Stimulated activated CD8-positive, alpha-beta memory T cell treated with anti-CD3 and anti-CD28 coated beads, Interleukin-7, amount 100 ng/mL, for 24 hours (primary cell): ENCODE results near the gene ZBTB7B.

ENCODE experiments used
- DNase-seq: peaks from one replicate; pipeline ENCODE4 v3.0.0-alpha.2; 2020; ENCODE audit warnings: low read depth

ZBTB7B gene

DNA sequence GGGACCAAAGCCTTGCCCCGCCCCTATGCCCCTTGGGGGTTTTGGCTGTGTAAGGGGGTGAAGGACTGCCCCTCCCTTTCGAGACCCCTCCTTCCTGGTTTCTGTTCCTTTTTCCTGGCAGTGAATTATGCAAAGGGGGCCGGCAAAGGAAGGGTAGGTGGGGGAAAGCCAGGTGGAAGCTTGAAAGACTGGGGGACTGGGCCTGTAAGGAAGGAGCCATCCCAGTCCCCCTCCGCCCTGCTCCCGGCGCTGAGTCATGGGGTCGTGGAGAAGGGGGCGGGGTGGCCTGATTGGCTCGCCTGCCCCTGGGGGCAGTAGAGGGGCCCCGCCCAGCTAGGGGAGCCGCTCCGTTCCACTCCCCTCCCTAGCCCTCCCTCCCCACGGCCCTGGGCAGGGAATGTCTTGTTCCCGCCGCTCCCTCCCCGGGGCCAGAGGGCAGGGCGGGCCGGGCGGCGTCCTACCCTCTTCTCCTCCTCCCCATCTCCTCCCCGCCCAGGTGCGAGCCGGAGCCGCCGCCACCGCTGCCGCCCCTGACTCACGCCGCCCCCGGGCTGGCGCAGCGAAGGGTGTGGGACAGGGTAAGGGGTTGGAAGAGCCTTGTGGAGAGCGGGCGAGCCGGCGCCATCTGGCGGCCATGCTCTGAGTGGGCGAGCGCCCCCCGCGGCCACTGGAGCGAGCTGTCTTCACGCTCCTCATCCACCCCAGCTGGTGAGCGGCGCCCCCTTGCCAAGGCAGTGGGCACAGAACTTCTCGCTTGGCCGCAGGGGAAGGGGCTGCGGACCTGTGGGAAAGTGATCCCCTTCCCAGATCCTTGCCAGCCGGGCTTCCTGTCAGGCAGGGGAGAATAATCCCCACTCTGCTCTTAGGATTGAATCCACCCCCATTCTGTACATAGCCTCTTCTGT lies 14.7 kb downstream of the ZBTB7B start:
- DNase-seq, result peak; percentile 72

DNA sequence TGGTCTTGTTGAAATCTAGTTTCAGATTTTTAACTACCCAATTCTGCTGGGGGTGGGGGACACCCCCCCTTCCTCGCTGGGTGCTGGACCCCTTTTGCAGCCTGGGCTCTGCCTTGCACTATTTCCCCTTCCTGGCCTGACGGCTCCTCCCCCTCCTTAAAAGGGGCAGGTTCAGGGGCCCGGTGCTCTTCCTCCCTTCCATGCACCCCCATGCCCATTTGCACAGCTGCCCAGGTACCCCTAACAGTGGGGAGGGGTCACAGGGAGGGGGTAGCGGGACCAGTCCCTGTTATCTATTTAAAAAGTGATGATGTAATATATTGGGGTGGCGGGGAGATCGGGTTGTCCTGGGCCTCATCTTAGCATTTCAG lies 15.3 kb downstream of the ZBTB7B start:
- DNase-seq, result no peak

GRCh38 chr1:155018617-155019348 lies 16.2 kb downstream of the ZBTB7B start:
- no peak for DNase-seq

GRCh38 chr1:155019377-155020245 lies 17.0 kb downstream of the ZBTB7B start:
- DNase-seq, result no peak

- DNase-seq, result no peak
These were observed 19.7 kb downstream of the ZBTB7B start for GRCh38 chr1:155022136-155022926.

DNA sequence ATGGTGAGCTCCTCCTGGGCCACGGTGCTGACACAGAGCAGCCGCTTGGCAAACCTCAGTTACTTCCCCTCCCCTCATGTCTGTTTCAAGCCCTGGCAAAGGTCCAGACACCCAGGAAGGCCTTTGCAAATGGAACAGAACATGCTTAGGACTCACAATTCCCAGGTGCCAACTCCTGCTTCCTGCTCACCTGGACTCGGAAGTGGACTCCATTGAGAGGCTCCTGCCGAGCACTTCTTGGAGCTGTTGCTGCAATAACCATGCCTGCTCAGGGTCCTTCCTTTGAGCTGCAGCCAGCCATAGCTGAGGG lies 20.3 kb downstream of the ZBTB7B start:
- DNase-seq, result no peak

GRCh38 chr1:155023627-155024026 lies 21.0 kb downstream of the ZBTB7B start:
- DNase-seq, result no peak

DNA sequence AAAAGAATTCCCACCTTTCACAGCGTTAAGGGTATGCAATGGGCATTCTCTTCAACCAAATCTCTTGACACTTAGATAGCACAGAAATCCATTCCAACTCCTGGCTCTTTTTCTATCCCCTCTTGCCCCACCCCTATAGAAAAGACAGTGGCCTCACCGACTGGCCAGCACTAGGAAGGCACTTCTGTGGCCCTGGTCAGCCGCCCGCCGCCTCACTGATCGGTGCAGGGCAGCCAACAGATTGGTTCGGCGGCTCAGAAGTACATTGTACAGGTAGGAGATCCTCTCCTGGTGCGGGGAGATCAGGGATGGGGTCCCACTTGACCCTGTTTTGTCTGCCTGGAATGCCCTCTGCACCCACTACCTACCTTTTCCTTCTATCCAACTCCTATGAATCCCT lies 21.7 kb downstream of the ZBTB7B start:
- DNase-seq, result no peak

DNA sequence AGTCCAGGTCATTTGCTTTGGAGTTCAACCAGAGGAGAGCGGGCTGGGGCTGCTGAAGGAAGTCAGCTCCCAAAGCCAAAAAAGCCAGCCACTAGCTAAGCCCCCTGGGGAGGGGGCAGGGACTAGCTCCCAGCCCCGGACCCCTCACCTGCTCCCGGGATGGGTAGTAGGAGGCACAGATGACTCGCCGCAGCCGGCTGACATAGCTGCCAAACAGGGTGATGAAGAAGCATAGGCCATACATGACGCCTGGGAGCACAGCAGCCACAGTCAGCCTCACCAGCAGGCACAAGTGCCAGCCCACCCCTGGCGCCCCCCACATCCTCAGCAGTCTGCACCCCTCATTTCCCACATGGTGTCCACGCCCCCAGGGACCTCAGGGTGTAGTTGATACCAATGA lies 23.6 kb downstream of the ZBTB7B start:
- DNase-seq, result no peak

- DNase-seq, result no peak
These were observed 24.0 kb downstream of the ZBTB7B start for GRCh38 chr1:155026588-155026987.

- DNase-seq, result no peak
These were observed 27.1 kb downstream of the ZBTB7B start for GRCh38 chr1:155029513-155030242.

GRCh38 chr1:155030243-155030795 lies 27.7 kb downstream of the ZBTB7B start:
- no peak for DNase-seq

GRCh38 chr1:155030899-155031298 lies 28.3 kb downstream of the ZBTB7B start:
- no peak for DNase-seq

- DNase-seq, result no peak
These were observed 30.3 kb downstream of the ZBTB7B start for GRCh38 chr1:155032886-155033285.

DNA sequence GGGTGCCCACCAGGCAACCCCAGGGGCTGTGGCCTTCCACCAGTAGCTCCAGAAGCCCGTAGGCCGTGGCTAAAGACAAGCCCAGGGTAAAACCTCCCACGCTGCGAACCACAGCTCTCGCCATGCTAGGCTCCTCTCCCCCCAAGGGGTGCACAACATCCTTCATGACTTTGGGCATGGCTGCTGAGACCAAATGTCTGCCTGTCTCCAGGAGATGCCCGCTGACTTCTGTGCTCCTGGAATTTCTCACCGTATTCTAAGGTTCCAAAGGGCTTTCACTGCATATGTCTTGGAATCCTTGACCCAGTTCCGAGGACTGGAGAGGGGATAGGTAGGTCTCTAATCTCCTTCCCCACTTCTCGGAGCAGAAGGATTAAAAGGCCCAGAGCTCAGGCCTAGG lies 30.9 kb downstream of the ZBTB7B start, which contains the start of the genes DCST1 and DCST2:
Gene DCST1, plus strand, starts transcription at position 301 of the 400 bp plus-strand sequence. CDS start 213 bp downstream, outside the sequence.
Gene DCST2, minus strand, starts transcription at position 258 of the 400 bp plus-strand sequence. Its CDS starts 80 bp downstream, at position 178.
- no peak for DNase-seq

DNA sequence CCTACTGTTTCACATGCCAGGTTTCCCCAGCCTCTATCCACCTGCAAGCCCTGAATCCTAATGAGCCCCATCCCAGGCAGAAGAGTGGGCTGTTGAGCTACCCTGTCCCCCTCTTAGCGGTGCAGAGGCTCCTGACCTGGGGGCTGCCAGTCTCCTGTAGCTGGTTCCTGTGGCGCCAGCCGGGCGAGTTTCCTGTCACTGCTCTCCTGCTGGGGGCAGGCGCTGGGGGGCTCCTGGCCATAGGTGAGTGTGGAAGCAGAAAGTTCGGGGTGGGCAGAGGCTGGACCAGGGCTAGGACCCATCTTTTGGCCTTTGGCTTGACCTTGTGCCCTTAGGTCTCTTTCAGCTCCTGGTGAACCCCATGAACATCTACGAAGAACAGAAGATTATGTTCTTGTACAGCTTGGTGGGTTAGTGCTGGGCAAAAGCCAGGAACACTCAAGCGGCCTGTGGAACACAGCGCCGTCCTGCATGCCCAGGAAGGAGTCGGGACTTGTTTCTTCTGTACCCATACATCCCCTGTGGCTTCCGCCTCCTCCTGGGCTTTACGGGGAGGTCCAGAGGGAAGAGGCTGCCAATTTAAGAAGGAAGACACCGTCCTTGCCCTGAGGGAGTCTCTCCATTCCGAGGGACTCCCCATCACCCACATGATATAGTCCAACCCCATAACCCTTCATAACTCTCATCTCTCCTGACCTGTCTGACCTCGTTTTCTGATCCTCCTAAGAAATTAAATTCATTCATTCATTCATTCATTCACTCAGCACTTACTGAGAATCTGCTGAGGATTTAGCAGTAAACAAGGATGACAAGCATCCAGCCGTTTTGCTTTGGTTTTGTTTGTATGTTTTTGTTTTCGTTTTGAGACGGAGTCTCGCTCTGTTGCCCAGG lies 32.0 kb downstream of the ZBTB7B start:
- DNase-seq, result no peak

GRCh38 chr1:155035936-155036335 lies 33.3 kb downstream of the ZBTB7B start:
- DNase-seq, result no peak

DNA sequence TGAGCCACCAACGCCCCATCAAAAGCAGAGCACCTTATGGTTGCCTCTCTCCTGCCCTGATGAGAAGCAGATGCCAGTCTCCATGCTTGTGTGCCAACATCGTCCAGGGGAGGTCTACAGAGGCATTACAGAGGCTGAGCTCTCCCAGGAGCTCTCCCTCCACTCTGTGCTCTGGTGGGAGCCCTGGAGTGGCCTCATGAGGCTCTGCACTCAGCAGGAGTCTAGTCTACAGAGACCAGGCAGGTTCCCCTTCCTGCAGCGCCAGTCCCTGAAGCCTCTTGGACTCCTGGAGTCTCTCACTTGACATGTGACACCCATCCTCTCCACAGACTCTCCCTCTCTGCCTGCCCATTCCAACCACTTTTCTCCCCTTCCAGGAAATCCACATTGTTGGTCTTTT lies 34.4 kb downstream of the ZBTB7B start:
- no peak for DNase-seq

DNA sequence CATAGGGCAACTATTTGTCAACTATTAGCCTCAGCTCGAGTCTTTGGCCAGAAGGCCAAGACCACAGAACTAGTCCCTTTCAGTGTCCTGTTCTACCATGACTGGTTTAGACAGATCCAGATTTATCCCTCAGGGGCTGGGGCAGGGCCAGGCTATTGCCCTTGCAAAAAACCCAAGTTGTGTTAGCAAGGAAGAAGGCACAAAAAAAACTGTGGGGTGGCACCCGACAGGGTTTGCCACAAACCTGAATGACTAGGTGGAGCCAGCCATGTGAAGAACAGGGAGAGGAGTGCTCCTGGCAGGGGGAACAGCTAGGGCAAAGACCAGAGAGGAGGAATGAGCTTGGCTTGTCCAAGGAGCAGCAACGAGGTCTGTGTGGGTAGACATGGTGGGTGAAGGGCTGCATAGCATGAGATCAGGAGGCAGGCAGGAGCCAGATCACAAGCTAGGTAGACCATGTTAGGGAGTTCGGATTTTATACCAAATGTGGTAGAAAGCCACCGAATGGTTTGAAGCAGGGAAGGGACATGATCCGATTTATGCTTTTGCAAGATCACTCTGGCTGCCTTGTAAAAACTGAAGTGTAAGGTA lies 35.3 kb downstream of the ZBTB7B start:
- no peak for DNase-seq
